Calu3 (cell line): ENCODE measurements around the gene C5orf22. TPM values are rescaled to one million over a fixed set of nuclear protein-coding genes. Genes with fewer than 3 reads are reported as not detected.

Experiments used
- BruUV-seq: library from RNA; stranded (reverse); fragments of 400-500 nt; replicated peaks from 2 replicates; lab custom pipeline; 2021; lab: Mats Ljungman, UMichigan
- CTCF ChIA-PET: fragments of 300-600 bp; sonication (Branson Sonifier 250); formaldehyde crosslinking; loops from one replicate; lab custom pipeline; 2022; ENCODE audit warnings: antibody characterized with exemption; lab: Charles Lee
- DNase-seq: peaks from one replicate; pipeline ENCODE4 v3.0.0; 2022
- H3K27ac Mint-ChIP-seq: one replicate; pipeline ENCODE4 v1.8.0; 2022; ENCODE audit warnings: mixed read lengths; ENCODE audit not compliant: unreplicated experiment
- H3K27me3 Mint-ChIP-seq: one replicate; pipeline ENCODE4 v1.8.0; 2022; ENCODE audit warnings: mixed read lengths; ENCODE audit not compliant: unreplicated experiment
- H3K36me3 Mint-ChIP-seq: one replicate; pipeline ENCODE4 v1.8.0; 2022; ENCODE audit warnings: mild to moderate bottlenecking, moderate library complexity, mixed read lengths; ENCODE audit not compliant: insufficient read depth, unreplicated experiment
- H3K4me1 Mint-ChIP-seq: one replicate; pipeline ENCODE4 v1.8.0; 2022; ENCODE audit warnings: mild to moderate bottlenecking, low read depth, mixed read lengths; ENCODE audit not compliant: unreplicated experiment
- H3K4me3 Mint-ChIP-seq: one replicate; pipeline ENCODE4 v1.8.0; 2022; ENCODE audit warnings: mild to moderate bottlenecking, low read depth, moderate library complexity, mixed read lengths; ENCODE audit not compliant: unreplicated experiment
- H3K9me3 Mint-ChIP-seq: one replicate; pipeline ENCODE4 v1.8.0; 2022; ENCODE audit warnings: low read depth, mixed read lengths; ENCODE audit not compliant: unreplicated experiment
- intact Hi-C: fragments of 100-400 bp; cut with micrococcal nuclease; formaldehyde crosslinking; loops from one replicate; pipeline ENCODE4 v1.10.0; 2022; ENCODE audit not compliant: unreplicated experiment
- total RNA-seq: library from RNA; stranded (reverse); gene quantifications from 2 replicates; pipeline ENCODE4 v1.2.3, GENCODE V29; 2022
- TF ChIP-seq, protein P1 (sequence below): fragments of 200-600 bp; IDR thresholded peaks from one replicate; pipeline ENCODE4 v1.8.0; 2022; ENCODE audit warnings: antibody characterized with exemption; ENCODE audit not compliant: unreplicated experiment

Gene C5orf22
- total RNA-seq, 1 experiment from 2014 or later: 25.2 TPM

GRCh38 chr5:31516802-31517201, 15.3 kb upstream of the C5orf22 start:
- no TSS peak for BruUV-seq
- Mint-ChIP-seq H3K4me1 (no peaks in the 10 kb centered on the region), H3K36me3 (peaks cover 23% of the 10 kb centered on the region), H3K4me3 (no peak overlapping the region), H3K27me3 (no peaks in the 10 kb centered on the region), H3K27ac (no peak overlapping the region), H3K9me3 (no peaks in the 10 kb centered on the region)
- TF ChIP-seq, protein P1, sequence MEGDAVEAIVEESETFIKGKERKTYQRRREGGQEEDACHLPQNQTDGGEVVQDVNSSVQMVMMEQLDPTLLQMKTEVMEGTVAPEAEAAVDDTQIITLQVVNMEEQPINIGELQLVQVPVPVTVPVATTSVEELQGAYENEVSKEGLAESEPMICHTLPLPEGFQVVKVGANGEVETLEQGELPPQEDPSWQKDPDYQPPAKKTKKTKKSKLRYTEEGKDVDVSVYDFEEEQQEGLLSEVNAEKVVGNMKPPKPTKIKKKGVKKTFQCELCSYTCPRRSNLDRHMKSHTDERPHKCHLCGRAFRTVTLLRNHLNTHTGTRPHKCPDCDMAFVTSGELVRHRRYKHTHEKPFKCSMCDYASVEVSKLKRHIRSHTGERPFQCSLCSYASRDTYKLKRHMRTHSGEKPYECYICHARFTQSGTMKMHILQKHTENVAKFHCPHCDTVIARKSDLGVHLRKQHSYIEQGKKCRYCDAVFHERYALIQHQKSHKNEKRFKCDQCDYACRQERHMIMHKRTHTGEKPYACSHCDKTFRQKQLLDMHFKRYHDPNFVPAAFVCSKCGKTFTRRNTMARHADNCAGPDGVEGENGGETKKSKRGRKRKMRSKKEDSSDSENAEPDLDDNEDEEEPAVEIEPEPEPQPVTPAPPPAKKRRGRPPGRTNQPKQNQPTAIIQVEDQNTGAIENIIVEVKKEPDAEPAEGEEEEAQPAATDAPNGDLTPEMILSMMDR: no peak
- intact Hi-C loops: no loop called here
- no peak for DNase-seq
- CTCF ChIA-PET: no interaction called here

DNA sequence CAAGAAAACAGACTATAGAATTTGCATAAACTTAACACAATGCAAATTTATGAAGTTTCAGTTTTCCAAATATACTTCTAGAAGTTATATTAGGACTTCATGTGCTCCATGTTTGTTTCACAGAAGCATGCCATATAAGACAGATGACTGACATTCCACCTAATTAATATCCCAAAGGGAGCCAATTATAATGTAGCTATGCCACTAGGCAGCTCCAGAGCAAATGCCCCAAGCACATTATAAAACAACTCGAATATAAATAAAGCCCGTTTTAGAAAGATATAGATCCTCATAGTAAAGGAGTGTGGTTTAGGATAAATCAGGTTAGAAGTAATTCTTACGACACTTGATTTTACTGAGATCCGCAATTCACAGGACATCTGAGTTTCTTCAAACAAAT, 9.1 kb upstream of the C5orf22 start:
- no peak overlapping the region for H3K4me3 Mint-ChIP-seq
- no peaks in the 10 kb centered on the region for H3K4me1 Mint-ChIP-seq
- no peak overlapping the region for H3K27ac Mint-ChIP-seq
- TF ChIP-seq, protein P1: no peak
- no peaks in the 10 kb centered on the region for H3K27me3 Mint-ChIP-seq
- H3K9me3 Mint-ChIP-seq: no peaks in the 10 kb centered on the region
- DNase-seq: no peak
- H3K36me3 Mint-ChIP-seq: peaks cover 37% of the 10 kb centered on the region
- intact Hi-C loops: no loop called here
- no TSS peak for BruUV-seq
- CTCF ChIA-PET: no interaction called here

DNA sequence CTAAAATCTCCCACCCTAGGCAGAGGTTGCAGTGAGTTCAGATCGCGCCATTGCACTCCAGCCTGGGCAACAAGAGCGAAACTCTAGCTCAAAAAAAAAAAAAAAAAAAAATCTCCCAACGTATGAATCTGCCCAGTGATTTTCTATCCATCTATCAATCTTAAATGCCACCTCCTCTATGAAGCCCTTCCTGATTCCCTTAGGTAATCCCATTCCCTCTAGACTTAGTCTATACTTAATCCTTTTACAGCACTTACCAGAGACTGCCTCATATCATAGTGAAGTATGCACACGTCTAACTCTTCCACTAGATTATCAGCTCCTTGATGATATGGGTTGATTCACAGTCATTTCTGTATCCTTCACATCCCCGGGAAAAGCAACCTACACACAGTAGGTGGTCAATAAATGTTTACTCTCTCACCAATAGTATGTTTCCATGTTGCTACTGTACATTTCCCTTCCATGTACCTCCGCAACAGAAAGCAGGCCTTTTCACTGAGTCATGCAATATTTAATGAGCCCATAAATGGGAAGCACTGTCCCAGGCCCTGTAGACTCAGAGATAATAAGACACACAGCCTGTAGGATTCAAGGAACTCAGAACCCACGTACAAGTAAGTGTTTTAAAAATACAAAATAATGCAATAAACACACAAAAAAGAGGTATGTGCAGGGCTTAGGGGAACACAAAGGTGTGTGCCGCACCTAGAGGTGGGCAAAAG, 1.4 kb upstream of the C5orf22 start:
- TF ChIP-seq, protein P1: no peak
- peak overlapping the region; percentile 94 for H3K27ac Mint-ChIP-seq
- intact Hi-C loops: no loop called here
- CTCF ChIA-PET: no interaction called here
- H3K27me3 Mint-ChIP-seq: no peaks in the 10 kb centered on the region
- peaks cover 66% of the 10 kb centered on the region for H3K36me3 Mint-ChIP-seq
- peaks cover 23% of the 10 kb centered on the region for H3K4me1 Mint-ChIP-seq
- no TSS peak for BruUV-seq
- H3K9me3 Mint-ChIP-seq: no peaks in the 10 kb centered on the region
- peak overlapping the region; percentile 99 for H3K4me3 Mint-ChIP-seq
- no peak for DNase-seq

DNA sequence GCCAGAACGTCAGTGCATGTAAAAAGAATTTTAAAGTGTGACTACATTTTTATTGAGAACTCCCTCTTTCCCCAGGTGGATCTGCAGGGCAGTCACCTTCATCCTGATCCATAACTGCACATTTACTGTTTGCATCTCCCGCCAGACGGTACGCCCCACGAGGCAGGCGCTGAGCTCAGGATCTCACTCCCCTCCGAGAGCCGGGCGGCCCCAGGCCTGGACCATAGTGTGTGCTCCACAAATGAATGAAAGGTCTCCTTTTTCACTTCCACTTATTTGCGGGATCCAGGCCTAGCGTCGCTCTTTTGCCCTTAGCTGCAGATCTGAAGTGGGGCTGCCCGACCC, 586 bp upstream of the C5orf22 start:
- Mint-ChIP-seq H3K9me3 (no peaks in the 10 kb centered on the region), H3K27ac (peak overlapping the region; percentile 94), H3K36me3 (peaks cover 65% of the 10 kb centered on the region), H3K4me3 (peak overlapping the region; percentile 99), H3K27me3 (no peaks in the 10 kb centered on the region), H3K4me1 (peaks cover 23% of the 10 kb centered on the region)
- CTCF ChIA-PET: interaction anchor here (0.7 to 0.9 kb wide), 2 partner anchors 261 to 277 kb away, joined by 4 to 5 read pairs; no protein-coding TSS in a partner anchor
- intact Hi-C loops: no loop called here
- BruUV-seq: no TSS peak
- DNase-seq: peak; percentile 24
- TF ChIP-seq, protein P1: no peak
